GM23248 (cell line): Measurements from ENCODE around the gene SH3BP1.

ENCODE experiments used
- EZH2 ChIP-seq: fragments of 200-600 bp; sonication (generic); IDR thresholded peaks from 2 replicates; pipeline ENCODE4 v1.6.1; 2018; ENCODE audit warnings: antibody characterized with exemption, mild to moderate bottlenecking; ENCODE audit not compliant: insufficient read depth, poor library complexity, severe bottlenecking
- EZH2phosphoT487 ChIP-seq: fragments of 200-600 bp; sonication (generic); IDR thresholded peaks from 2 replicates; pipeline ENCODE4 v1.6.1; 2018; ENCODE audit warnings: antibody characterized with exemption, moderate library complexity, mild to moderate bottlenecking, low read depth; ENCODE audit not compliant: insufficient read depth

DNA sequence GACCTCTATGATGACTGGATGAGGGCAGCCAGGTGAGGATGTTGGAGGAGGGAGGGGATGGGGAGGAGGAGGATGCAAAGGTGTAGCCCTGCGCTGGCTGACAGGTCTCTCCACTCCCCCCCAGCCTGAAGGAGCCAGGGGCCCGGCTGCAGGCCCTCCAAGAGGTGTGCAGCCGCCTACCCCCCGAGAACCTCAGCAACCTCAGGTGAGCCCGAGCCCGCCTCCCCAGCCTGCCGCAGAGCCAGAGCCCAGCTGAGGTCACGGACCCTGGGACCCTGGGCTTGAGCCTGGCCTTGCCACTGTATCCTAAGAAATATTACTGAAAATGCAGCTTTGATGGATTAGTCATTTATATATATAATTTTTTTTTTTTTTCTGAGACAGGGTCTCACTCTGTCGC lies 7.8 kb downstream of the SH3BP1 start:
- TF ChIP-seq EZH2 (no peak), EZH2phosphoT487 (no peak)
